SK-N-SH (cell line): ENCODE data around the gene PRRG3.

Source experiments
- EP300 ChIP-seq, 2 experiments: IDR thresholded peaks; 2 replicates each; pipeline versions ENCODE4 v1.4.0 to v1.6.1; 2012; ENCODE audit warnings: borderline replicate concordance in 1 of 2, low read depth in 1 of 2, low read length in 1 of 2
- IRF3 ChIP-seq: fragments of 150-350 bp; IDR thresholded peaks from 2 replicates; pipeline ENCODE4 v1.6.1; 2016; ENCODE audit warnings: mild to moderate bottlenecking, low read depth, low read length
- MAX ChIP-seq: IDR thresholded peaks from 2 replicates; pipeline ENCODE4 v1.4.0; 2012; ENCODE audit warnings: low read depth
- MXI1 ChIP-seq: IDR thresholded peaks from 2 replicates; pipeline ENCODE4 v1.6.1; 2012; ENCODE audit warnings: mild to moderate bottlenecking, low read depth, low read length, improper control_type of control experiment
- NRF1 ChIP-seq: IDR thresholded peaks from 2 replicates; pipeline ENCODE4 v1.6.1; 2012; ENCODE audit warnings: low read depth, mild to moderate bottlenecking, low read length
- POLR2AphosphoS5 ChIP-seq: IDR thresholded peaks from 2 replicates; pipeline ENCODE4 v1.6.1; 2012; ENCODE audit warnings: low read depth, low read length
- REST ChIP-seq: IDR thresholded peaks from 2 replicates; pipeline ENCODE4 v1.6.1; 2012; ENCODE audit warnings: mild to moderate bottlenecking, low read depth, low read length, moderate library complexity
- TAF1 ChIP-seq: IDR thresholded peaks from 2 replicates; pipeline ENCODE4 v1.6.1; 2012; ENCODE audit warnings: low read depth, mild to moderate bottlenecking, low read length, moderate library complexity, borderline replicate concordance
- TCF12 ChIP-seq: IDR thresholded peaks from 2 replicates; pipeline ENCODE4 v1.4.0; 2012
- YY1 ChIP-seq: IDR thresholded peaks from 2 replicates; pipeline ENCODE4 v1.4.0; 2012; ENCODE audit warnings: low read depth, mild to moderate bottlenecking
- TF ChIP-seq, protein P1 (sequence below): fragments of 200-600 bp; sonication (generic); IDR thresholded peaks from 2 replicates; pipeline ENCODE4 v1.6.1; 2017; ENCODE audit warnings: antibody characterized with exemption, mild to moderate bottlenecking, moderate library complexity

DNA sequence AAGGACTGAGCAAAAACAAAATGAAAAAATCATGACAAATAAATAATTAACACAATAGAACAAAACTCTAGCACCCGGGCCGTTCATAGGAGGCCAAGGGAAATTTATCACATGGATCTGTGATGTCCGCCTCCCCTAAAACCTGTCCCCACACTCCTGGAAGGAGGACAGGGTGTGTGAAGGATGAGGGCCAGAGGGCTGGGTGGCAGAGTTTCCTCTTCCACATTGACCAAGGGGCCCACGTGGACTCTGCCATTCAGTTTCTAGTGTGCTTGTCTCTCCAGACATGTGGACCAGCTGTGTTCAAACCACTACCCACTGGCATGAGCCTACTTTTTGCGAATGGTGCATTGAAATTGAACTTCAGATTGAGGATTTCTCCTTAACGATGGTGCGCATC is 6.3 kb downstream of the PRRG3 start:
- TF ChIP-seq MAX (no peak), TCF12 (no peak), NRF1 (no peak), YY1 (no peak), EP300 (IDR thresholded peaks at IDR 0.05; ENCODE audit: borderline replicate concordance in 1 of 2, low read depth in 1 of 2, low read length in 1 of 2) (no peak), TAF1 (no peak), MXI1 (no peak), IRF3 (no peak), POLR2AphosphoS5 (no peak), REST (no peak)
- TF ChIP-seq, protein P1, sequence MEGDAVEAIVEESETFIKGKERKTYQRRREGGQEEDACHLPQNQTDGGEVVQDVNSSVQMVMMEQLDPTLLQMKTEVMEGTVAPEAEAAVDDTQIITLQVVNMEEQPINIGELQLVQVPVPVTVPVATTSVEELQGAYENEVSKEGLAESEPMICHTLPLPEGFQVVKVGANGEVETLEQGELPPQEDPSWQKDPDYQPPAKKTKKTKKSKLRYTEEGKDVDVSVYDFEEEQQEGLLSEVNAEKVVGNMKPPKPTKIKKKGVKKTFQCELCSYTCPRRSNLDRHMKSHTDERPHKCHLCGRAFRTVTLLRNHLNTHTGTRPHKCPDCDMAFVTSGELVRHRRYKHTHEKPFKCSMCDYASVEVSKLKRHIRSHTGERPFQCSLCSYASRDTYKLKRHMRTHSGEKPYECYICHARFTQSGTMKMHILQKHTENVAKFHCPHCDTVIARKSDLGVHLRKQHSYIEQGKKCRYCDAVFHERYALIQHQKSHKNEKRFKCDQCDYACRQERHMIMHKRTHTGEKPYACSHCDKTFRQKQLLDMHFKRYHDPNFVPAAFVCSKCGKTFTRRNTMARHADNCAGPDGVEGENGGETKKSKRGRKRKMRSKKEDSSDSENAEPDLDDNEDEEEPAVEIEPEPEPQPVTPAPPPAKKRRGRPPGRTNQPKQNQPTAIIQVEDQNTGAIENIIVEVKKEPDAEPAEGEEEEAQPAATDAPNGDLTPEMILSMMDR, result no peak
